ENCODE data around the gene GOLGA2.

DNA sequence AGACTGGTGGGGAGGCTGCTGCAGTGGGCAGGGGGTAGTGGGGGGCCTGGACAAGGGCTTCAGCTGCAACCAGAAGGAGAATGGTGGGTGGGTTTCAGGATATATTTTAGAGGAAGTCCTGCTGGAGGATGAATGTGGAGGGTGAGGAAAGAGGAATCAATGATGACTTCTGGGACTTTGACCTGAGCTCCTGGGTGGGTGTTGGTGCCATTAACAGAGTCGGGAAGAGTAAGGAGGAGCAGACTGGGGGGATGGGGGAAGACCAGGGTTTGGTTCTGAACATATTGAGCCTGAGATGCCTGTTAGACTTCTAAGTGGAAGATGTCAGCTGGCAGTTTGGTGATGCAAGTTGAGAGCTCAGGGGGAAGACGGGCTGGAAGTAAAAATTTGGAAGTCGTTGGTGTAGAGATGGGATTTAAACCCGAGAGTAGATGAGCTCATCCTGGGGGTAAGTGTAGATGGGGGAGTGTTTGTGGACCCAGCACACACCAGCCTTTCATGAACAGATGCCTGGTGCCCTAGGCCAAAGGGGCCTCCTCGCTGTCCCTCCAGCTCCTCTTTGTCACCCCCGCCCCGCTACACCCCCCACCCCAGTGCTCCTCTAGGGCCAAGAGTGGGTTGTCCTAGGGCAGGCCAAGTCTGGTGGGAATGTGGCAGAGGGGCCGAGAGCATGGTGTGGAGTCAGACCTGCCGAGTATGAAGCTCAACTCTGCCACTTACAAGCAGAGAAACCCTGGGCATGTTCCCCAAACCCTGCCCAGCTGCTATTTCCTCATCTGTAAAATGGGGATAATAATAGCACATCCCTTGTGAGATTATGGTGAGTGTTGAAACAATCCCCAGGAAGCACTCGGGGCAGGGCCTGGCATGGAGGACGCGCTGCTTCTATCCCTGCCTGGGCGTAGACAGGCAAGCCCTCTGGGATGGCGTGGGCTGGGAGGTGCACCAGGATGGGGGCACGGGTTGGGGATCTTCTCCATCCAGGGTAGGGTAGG is 68.6 kb downstream of the GOLGA2 start:
- TF ChIP-seq, protein P1, sequence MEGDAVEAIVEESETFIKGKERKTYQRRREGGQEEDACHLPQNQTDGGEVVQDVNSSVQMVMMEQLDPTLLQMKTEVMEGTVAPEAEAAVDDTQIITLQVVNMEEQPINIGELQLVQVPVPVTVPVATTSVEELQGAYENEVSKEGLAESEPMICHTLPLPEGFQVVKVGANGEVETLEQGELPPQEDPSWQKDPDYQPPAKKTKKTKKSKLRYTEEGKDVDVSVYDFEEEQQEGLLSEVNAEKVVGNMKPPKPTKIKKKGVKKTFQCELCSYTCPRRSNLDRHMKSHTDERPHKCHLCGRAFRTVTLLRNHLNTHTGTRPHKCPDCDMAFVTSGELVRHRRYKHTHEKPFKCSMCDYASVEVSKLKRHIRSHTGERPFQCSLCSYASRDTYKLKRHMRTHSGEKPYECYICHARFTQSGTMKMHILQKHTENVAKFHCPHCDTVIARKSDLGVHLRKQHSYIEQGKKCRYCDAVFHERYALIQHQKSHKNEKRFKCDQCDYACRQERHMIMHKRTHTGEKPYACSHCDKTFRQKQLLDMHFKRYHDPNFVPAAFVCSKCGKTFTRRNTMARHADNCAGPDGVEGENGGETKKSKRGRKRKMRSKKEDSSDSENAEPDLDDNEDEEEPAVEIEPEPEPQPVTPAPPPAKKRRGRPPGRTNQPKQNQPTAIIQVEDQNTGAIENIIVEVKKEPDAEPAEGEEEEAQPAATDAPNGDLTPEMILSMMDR (conservative IDR thresholded peaks at IDR 0.05): no peak
- no peak for TF ChIP-seq ZFX (IDR thresholded peaks at IDR 0.05)
